ENCODE measurements around the gene FCER1G. TPM values are rescaled to one million over a fixed set of nuclear protein-coding genes. Genes with fewer than 3 reads are reported as not detected.

FCER1G gene
- total and polyA plus RNA-seq, 2 donors (not counting 3 experiments of a cell fraction or from before 2014, with no cell fraction given): 1.1 to 1.6 TPM

GRCh38 chr1:161185732-161186311 is 29.3 kb upstream of the FCER1G start:
- no peak overlapping the region for H3K4me3 ChIP-seq (replicated peaks in 1 of 3; ENCODE audit: insufficient read depth in 1 of 3, low read depth in 1 of 3, low read length in 3 of 3)
- H3K9me3 ChIP-seq (replicated peaks; ENCODE audit: control insufficient read depth, insufficient read depth, low read length): no peaks in the 10 kb centered on the region
- no peaks in the 10 kb centered on the region for H3K79me2 ChIP-seq (ENCODE audit: control insufficient read depth, insufficient read depth, low read length)
- H3K36me3 ChIP-seq (ENCODE audit: control insufficient read depth in 2 of 2, extremely low read depth in 1 of 2, insufficient read depth in 2 of 2, low read length in 2 of 2): no peaks in the 10 kb centered on the region
- H3K27me3 ChIP-seq (ENCODE audit: control insufficient read depth in 2 of 2, insufficient read depth in 2 of 2, low read length in 2 of 2): no peaks in the 10 kb centered on the region
- DNase-seq (ENCODE audit: low read depth, low spot score): no peak
- ChIA-PET CTCF (interaction anchor here (0.6 to 1.5 kb wide), 3 partner anchors 15 to 189 kb away, joined by 3 to 4 read pairs (median 4); no protein-coding TSS in a partner anchor), POLR2A (interaction anchor here (0.7 kb wide), 2 partner anchors 139 to 197 kb away, joined by 3 read pairs; no protein-coding TSS in a partner anchor)
- H3K27ac ChIP-seq (ENCODE audit: insufficient read depth, low read depth, low read length): peak overlapping the region; percentile 48
- dilution Hi-C loops (cut with MboI; ENCODE audit: extremely low pct_ligation_motif_present, low sequenced_read_pairs) (no loop called here), intact Hi-C loops (cut with micrococcal nuclease) (loop anchor here (1.0 to 2.0 kb wide), 2 partner anchors 14 to 39 kb away; no protein-coding TSS in a partner anchor)
- H3K9ac ChIP-seq (replicated peaks; ENCODE audit: extremely low read depth, insufficient read depth, low read length): no peak overlapping the region
- TF ChIP-seq POLR2A (IDR thresholded peaks at IDR 0.05; ENCODE audit: low read depth, low read length) (no peak), MAX (IDR thresholded peaks at IDR 0.05; ENCODE audit: insufficient read depth, insufficient read length) (no peak), JUN (IDR thresholded peaks at IDR 0.05; ENCODE audit: borderline replicate concordance, insufficient read depth, insufficient read length, low read depth) (no peak), CTCF (IDR thresholded peaks at IDR 0.05; ENCODE audit: extremely low read depth in 1 of 2, insufficient read depth in 1 of 2, low read depth in 1 of 2, low read length in 2 of 2) (no peak), POLR2AphosphoS5 (IDR thresholded peaks at IDR 0.05; ENCODE audit: insufficient read depth, low read depth, low read length) (no peak), EZH2 (IDR thresholded peaks at IDR 0.05; ENCODE audit: borderline replicate concordance, low read depth, low read length, severe bottlenecking) (no peak), FOS (IDR thresholded peaks at IDR 0.05; ENCODE audit: borderline replicate concordance, insufficient read depth, low read length) (no peak), GATA2 (IDR thresholded peaks at IDR 0.05; ENCODE audit: insufficient read depth, insufficient read length, low read depth, low read length) (no peak)
- peak overlapping the region; percentile 56 for H3K4me2 ChIP-seq (ENCODE audit: insufficient read depth, low read length)
- H4K20me1 ChIP-seq (replicated peaks; ENCODE audit: control insufficient read depth, extremely low read depth, insufficient read depth, low read length): no peaks in the 10 kb centered on the region
- no peak for FAIRE-seq
- no TSS peak for BruUV-seq (replicated peaks)
- H2AFZ ChIP-seq (ENCODE audit: low read depth, low read length): peak overlapping the region; percentile 45
- peaks cover 28% of the 10 kb centered on the region for H3K4me1 ChIP-seq (ENCODE audit: control insufficient read depth, extremely low read depth, insufficient read depth, low read length)
- no peaks in the 10 kb centered on the region for H3K9me1 ChIP-seq (replicated peaks; ENCODE audit: control insufficient read depth, extremely low read depth, insufficient read depth, low read length)

Measured in endothelial cell of umbilical vein (primary cell).